Stomach (tissue), 9 donors: ENCODE results near the gene TMEFF2. TPM values are rescaled to one million over a fixed set of nuclear protein-coding genes. Genes with fewer than 3 reads are reported as not detected.
A peak's percentile ranks its signal among the peaks of the same experiment; 100 is the strongest.

Source experiments
- DNase-seq, 2 donors: peaks; one replicate each; pipeline versions ENCODE4 v3.0.0 to v3.0.0-alpha.2; 2013 to 2019
- H3K27ac ChIP-seq, 5 donors: fragments of 200-600 bp in 4 of 5; sonication (generic) in 4 of 5; one replicate each; pipeline ENCODE4 v1.5.1; 2013 to 2019; ENCODE audit warnings: mild to moderate bottlenecking in 1 of 5, moderate library complexity in 1 of 5
- H3K27me3 ChIP-seq, 3 donors: fragments of 200-600 bp; sonication (generic); one replicate each; pipeline ENCODE4 v1.5.1; 2017 to 2019; ENCODE audit warnings: mixed run types in 1 of 3
- H3K36me3 ChIP-seq, 4 donors: fragments of 200-600 bp; sonication (generic); 1 replicate in 3 of 4; 2 replicates in 1 of 4; pipeline ENCODE4 v1.5.1; 2016 to 2019
- H3K4me1 ChIP-seq, 4 donors: fragments of 200-600 bp; sonication (generic); one replicate each; pipeline ENCODE4 v1.5.1; 2016 to 2019
- H3K4me3 ChIP-seq, 4 donors: fragments of 200-600 bp; sonication (generic) in 3 of 4; one replicate each; pipeline ENCODE4 v1.5.1; 2016 to 2019; ENCODE audit warnings: mild to moderate bottlenecking in 1 of 4
- H3K9me3 ChIP-seq, 4 donors: fragments of 200-600 bp; sonication (generic); one replicate each; pipeline ENCODE4 v1.5.1; 2016 to 2019
- CTCF ChIP-seq, 7 experiments: fragments of 450-650 bp in 4 of 7; fragments of 200-600 bp in 3 of 7; sonication (generic) in 3 of 7; IDR thresholded peaks; one replicate each; pipeline ENCODE4 v1.5.1; 2016 to 2019; ENCODE audit warnings: antibody characterized with exemption in 7 of 7, control low read depth in 2 of 7, mild to moderate bottlenecking in 1 of 7
- EP300 ChIP-seq: sonication (generic); formaldehyde crosslinking; IDR thresholded peaks from one replicate; pipeline ENCODE4 v1.6.1; 2017; ENCODE audit warnings: antibody characterized with exemption
- POLR2A ChIP-seq, 4 donors: fragments of 450-650 bp; IDR thresholded peaks; one replicate each; pipeline ENCODE4 v1.6.1; 2016; ENCODE audit warnings: antibody characterized with exemption in 4 of 4, control low read depth in 2 of 4, mild to moderate bottlenecking in 1 of 4, moderate library complexity in 1 of 4
- POLR2AphosphoS5 ChIP-seq, 3 donors: sonication (generic); formaldehyde crosslinking; IDR thresholded peaks; one replicate each; pipeline ENCODE4 v1.6.1; 2016; ENCODE audit warnings: antibody characterized with exemption in 3 of 3
- WGBS, 5 donors: extraction: QIAGEN DNeasy Blood & Tissue Kit in 3 of 5; methylation state at CpG; one replicate each; pipeline versions ENCODE4 v1.1.5 to v1.1.7; 2013 to 2018; 5-methylcytosine and 5-hydroxymethylcytosine counted together
- intact Hi-C: fragments of 100-400 bp; cut with DNase I; formaldehyde crosslinking; loops from one replicate; pipeline ENCODE4 v1.15.1; 2023; ENCODE audit warnings: low total_unique reads
- polyA plus RNA-seq, 3 donors: library from polyadenylated mRNA; stranded (reverse); fragments of 200-250 nt; gene quantifications; one replicate each; pipeline ENCODE4 v1.2.3, GENCODE V29; 2013
- total RNA-seq, 5 donors: library from RNA; depleted of rRNA; stranded (reverse); fragments of >200 nt; gene quantifications; one replicate each; pipeline versions ENCODE4 v1.1.0 to v1.2.3, GENCODE V29; 2014 to 2016
- donor health status: healthy with polysubstance abuse.
- donor health status: Bipolar disorder and iron deficiency.
- donor health status: healthy.

TMEFF2 gene
- total and polyA plus RNA-seq, 8 donors = 0.23 to 0.50 (median 0.37) TPM; not detected in 3

DNA sequence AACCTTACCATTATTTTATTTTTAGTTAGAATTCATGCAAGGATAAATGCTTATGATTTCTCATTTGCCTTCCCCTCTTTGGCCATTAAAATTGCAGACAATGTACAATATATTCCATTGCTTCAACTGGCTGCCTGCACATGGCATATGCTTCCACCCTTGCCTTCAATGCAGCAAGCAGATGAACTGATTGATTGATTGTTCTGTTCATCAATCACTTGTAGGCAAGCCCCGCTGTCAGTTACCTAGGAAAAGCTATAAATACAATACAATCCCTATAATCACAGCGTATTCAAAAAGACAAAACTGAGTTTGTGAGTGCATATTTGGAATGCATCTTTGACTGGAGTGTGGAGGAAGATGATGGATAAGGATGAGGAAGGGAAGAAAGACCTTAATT lies 274.2 kb downstream of the TMEFF2 start:
- intact Hi-C loops = no loop called here
- Histone ChIP-seq H3K27me3 (no peaks in the 10 kb centered on the region), H3K36me3 (no peaks in the 10 kb centered on the region), H3K27ac (no peak overlapping the region), H3K4me3 (no peak overlapping the region), H3K4me1 (peaks cover 0 to 13% (median 0%) of the 10 kb centered on the region in 4 donors), H3K9me3 (no peaks in the 10 kb centered on the region)
- DNase-seq = no peak
- TF ChIP-seq CTCF (IDR thresholded peaks at IDR 0.05) (no peak), POLR2AphosphoS5 (IDR thresholded peaks at IDR 0.05) (no peak), POLR2A (IDR thresholded peaks at IDR 0.05) (no peak)
- 91 to 100% (median 94%) methylated on average over 2 of the region's 2 CpGs for WGBS, 5 donors

GRCh38 chr2:191917967-191918651 lies 276.6 kb downstream of the TMEFF2 start:
- H3K36me3 ChIP-seq = no peaks in the 10 kb centered on the region
- no peak overlapping the region for H3K4me3 ChIP-seq
- peak overlapping the region in 2 of 5 donors; percentile 1 for H3K27ac ChIP-seq
- no peaks in the 10 kb centered on the region for H3K9me3 ChIP-seq
- H3K27me3 ChIP-seq = no peaks in the 10 kb centered on the region
- H3K4me1 ChIP-seq = peaks cover 0 to 13% (median 0%) of the 10 kb centered on the region in 4 donors
- 53 to 72% (median 62%) methylated on average over 9 of the region's 9 CpGs for WGBS, 5 donors
- DNase-seq = no peak
- intact Hi-C loops = no loop called here
- TF ChIP-seq POLR2A (IDR thresholded peaks at IDR 0.05) = no peak
- no peak for TF ChIP-seq POLR2AphosphoS5 (IDR thresholded peaks at IDR 0.05)
- TF ChIP-seq CTCF (IDR thresholded peaks at IDR 0.05) = no peak
- TF ChIP-seq EP300 = no peak

DNA sequence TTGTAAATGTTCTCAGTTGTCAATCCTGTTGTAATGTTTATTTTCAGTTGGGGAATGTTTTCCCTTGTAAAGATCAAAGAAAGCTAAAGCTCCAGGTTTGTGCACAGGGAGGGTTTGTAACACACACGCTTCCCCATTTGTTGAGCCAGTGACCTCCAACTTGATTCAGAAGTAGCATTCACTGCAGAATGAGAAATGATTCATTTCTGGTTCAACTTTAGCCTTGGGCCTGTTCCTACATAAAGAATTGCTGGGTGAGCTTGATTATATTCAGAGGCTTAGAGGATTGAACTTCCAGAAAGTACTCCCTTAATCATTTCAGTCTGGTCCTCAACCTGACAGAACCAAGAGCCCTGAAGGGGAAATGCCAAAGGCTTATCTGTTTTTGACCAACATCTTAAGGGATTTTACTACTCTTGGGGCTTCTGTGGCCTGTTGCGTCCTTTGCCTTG lies 277.3 kb downstream of the TMEFF2 start:
- TF ChIP-seq POLR2A (IDR thresholded peaks at IDR 0.05) (no peak), CTCF (IDR thresholded peaks at IDR 0.05) (no peak), EP300 (no peak)
- 70 to 89% (median 76%) methylated on average over 2 of the region's 2 CpGs for WGBS, 5 donors
- no peak for DNase-seq

DNA sequence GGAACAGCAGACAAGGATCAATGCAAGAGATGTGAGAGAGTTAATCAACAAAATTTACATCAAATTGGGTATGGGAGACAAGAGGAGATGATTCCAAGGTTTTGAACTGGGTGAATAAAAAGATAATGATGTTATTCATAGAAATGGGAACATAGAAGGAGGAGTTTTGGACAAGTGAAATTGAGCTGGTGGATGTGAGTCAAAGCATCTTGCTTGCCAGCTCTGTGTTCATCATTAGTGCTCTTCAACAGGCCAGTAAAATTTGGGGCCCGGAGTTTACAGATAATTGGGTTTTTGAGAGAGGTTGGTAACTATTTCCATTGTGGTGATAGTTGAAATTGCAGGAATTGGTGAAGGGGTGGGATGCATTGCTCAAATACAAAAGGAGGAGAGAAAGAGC lies 277.9 kb downstream of the TMEFF2 start:
- 81 to 97% (median 88%) methylated on average over 1 of the region's 1 CpG for WGBS, 5 donors
- intact Hi-C loops = no loop called here
- TF ChIP-seq POLR2AphosphoS5 (IDR thresholded peaks at IDR 0.05) = no peak
- TF ChIP-seq POLR2A (IDR thresholded peaks at IDR 0.05) = no peak
- TF ChIP-seq CTCF (IDR thresholded peaks at IDR 0.05) = no peak
- no peak for TF ChIP-seq EP300
- Histone ChIP-seq H3K36me3 (no peaks in the 10 kb centered on the region), H3K4me1 (peaks cover 0 to 13% (median 0%) of the 10 kb centered on the region in 4 donors), H3K27me3 (no peaks in the 10 kb centered on the region), H3K27ac (no peak overlapping the region), H3K9me3 (no peaks in the 10 kb centered on the region), H3K4me3 (no peak overlapping the region)
- no peak for DNase-seq

More for the DNA sequence above, 277.3 kb downstream of the TMEFF2 start:
- Histone ChIP-seq H3K4me3 (no peak overlapping the region), H3K4me1 (peaks cover 0 to 13% (median 0%) of the 10 kb centered on the region in 4 donors), H3K36me3 (no peaks in the 10 kb centered on the region), H3K27me3 (no peaks in the 10 kb centered on the region), H3K9me3 (no peaks in the 10 kb centered on the region), H3K27ac (peak overlapping the region in 2 of 5 donors; percentile 1)
- intact Hi-C loops = no loop called here
